WERI-Rb-1 (cell line): ENCODE results near the gene RERE.
A peak's percentile ranks its signal among the peaks of the same experiment; 100 is the strongest.

Experiments
- DNase-seq: peaks from one replicate; pipeline ENCODE4 v3.0.0-alpha.2; 2020
- H3K27ac ChIP-seq: fragments of 250-450 bp; sonication (Bioruptor Pico); 2 replicates; pipeline ENCODE4 v1.5.1; 2020; ENCODE audit warnings: mild to moderate bottlenecking, moderate library complexity
- H3K27me3 ChIP-seq: fragments of 250-450 bp; sonication (Bioruptor Pico); 2 replicates; pipeline ENCODE4 v1.5.1; 2021; ENCODE audit warnings: mild to moderate bottlenecking, low read depth, moderate library complexity; ENCODE audit not compliant: insufficient read depth, severe bottlenecking
- H3K36me3 ChIP-seq: fragments of 250-450 bp; sonication (Bioruptor Pico); 2 replicates; pipeline ENCODE4 v1.5.1; 2020; ENCODE audit warnings: mild to moderate bottlenecking, moderate library complexity
- H3K4me3 ChIP-seq: 2 replicates; pipeline ENCODE4 v1.5.1; 2011; ENCODE audit warnings: low read depth, mild to moderate bottlenecking, control low read depth, low read length
- H3K9me3 ChIP-seq: fragments of 250-450 bp; sonication (Bioruptor Pico); 2 replicates; pipeline ENCODE4 v1.5.1; 2021; ENCODE audit warnings: mild to moderate bottlenecking, moderate library complexity; ENCODE audit not compliant: severe bottlenecking
- TF ChIP-seq, protein P1 (sequence below): IDR thresholded peaks from 2 replicates; pipeline ENCODE4 v1.5.1; 2011; ENCODE audit warnings: low read depth, mild to moderate bottlenecking, control low read depth, inconsistent platforms, low read length

The RERE gene

DNA sequence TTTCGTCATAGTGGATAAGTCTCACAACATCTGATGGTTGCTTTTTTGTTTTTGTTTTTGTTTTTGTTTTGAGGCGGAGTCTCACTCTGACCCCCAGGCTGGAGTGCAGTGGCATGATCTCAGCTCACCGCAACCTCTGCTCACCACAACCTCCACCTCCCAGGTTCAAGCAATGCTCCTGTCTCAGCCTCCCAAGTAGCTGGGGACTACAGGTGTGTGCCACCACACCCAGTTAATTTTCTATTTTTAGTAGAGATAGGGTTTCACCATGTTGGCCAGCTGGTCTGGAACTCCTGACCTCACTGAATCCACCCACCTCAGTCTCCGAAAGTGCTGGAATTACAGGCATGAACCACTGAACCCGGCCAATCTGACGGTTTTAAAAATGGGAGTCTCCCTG, 109.2 kb downstream of the RERE start:
- Histone ChIP-seq H3K27me3 (no peaks in the 10 kb centered on the region), H3K9me3 (no peaks in the 10 kb centered on the region), H3K36me3 (no peaks in the 10 kb centered on the region), H3K27ac (peak overlapping the region; percentile 67), H3K4me3 (no peak overlapping the region)
- no peak for DNase-seq
- TF ChIP-seq, protein P1, sequence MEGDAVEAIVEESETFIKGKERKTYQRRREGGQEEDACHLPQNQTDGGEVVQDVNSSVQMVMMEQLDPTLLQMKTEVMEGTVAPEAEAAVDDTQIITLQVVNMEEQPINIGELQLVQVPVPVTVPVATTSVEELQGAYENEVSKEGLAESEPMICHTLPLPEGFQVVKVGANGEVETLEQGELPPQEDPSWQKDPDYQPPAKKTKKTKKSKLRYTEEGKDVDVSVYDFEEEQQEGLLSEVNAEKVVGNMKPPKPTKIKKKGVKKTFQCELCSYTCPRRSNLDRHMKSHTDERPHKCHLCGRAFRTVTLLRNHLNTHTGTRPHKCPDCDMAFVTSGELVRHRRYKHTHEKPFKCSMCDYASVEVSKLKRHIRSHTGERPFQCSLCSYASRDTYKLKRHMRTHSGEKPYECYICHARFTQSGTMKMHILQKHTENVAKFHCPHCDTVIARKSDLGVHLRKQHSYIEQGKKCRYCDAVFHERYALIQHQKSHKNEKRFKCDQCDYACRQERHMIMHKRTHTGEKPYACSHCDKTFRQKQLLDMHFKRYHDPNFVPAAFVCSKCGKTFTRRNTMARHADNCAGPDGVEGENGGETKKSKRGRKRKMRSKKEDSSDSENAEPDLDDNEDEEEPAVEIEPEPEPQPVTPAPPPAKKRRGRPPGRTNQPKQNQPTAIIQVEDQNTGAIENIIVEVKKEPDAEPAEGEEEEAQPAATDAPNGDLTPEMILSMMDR, result no peak

DNA sequence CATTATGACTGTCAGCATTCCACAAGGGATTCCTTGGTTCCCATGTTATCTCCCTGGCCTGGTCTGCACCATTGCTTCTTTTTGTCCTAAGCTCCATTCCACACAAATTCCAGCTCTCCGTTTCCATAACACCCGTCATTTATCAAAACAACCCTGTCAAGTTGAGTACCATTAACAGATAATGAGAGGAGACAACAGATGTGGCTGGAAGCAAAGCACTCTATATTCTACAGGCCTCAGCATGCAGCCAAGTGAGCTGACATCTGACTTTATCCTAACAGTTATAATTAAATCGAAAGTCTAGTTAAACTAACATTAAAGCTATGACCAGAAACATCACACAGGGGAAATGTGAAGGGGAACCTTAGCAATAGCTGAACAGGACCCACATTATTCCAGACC, 110.4 kb downstream of the RERE start:
- TF ChIP-seq, protein P1, result no peak
- H3K9me3 ChIP-seq, result no peaks in the 10 kb centered on the region
- H3K27me3 ChIP-seq, result no peaks in the 10 kb centered on the region
- H3K27ac ChIP-seq, result peak overlapping the region; percentile 67
- no peaks in the 10 kb centered on the region for H3K36me3 ChIP-seq
- no peak overlapping the region for H3K4me3 ChIP-seq
- peak; percentile 57 for DNase-seq

DNA sequence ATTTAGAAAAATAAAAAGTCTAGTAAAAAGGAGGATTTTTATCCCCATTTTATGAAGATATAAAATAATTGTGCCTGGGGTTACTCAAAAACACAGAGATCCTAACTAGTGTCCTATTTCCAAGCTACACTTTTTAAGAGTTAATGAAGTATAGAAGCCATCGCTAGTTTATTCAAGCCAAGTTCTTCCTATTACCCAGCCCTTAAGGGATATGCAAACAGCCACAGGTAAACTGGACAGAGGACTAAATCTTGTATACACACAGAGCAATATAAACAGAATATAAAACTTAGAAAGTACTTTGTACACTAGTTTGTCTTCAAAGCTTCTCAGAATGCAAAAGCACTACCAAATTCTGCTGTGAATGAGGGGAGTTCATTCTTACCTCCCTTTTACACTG, 111.1 kb downstream of the RERE start:
- Histone ChIP-seq H3K27me3 (no peaks in the 10 kb centered on the region), H3K36me3 (no peaks in the 10 kb centered on the region), H3K27ac (peak overlapping the region; percentile 8; the same call in 1 of the 2 replicates), H3K4me3 (no peak overlapping the region), H3K9me3 (no peaks in the 10 kb centered on the region)
- TF ChIP-seq, protein P1, result no peak
- no peak for DNase-seq

DNA sequence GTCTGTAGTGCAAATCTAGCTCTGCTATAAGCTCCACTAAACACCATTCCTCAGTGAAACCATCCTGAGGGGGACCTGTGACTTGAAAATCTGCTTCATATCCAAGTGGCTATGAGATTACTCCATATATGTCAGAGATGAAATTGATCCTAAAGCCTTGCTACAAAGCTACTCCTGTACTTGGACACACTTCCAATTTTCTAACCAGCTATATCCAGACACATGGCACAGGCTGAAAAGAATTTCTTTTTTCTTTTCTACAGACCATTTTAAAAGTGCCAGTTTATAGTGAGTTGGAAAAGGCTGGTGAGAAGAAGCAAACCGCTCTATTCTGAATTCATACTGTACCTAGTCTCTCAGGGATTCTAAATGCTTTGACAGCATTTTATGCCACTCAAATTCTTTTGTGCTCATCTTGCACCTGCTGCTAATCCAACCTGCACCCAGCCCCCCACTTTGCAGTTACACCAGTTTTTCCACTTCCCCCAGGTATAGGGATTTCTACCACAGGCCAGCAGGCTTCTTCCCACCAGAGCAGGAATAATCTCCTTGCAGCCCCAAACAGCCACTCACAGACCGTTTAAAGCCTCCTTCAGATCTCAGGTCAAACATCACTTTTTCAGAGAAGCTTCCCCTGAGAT, 112.5 kb downstream of the RERE start:
- Histone ChIP-seq H3K9me3 (no peaks in the 10 kb centered on the region), H3K27ac (peak overlapping the region; percentile 20; the same call in 1 of the 2 replicates), H3K27me3 (no peaks in the 10 kb centered on the region), H3K4me3 (no peak overlapping the region), H3K36me3 (no peaks in the 10 kb centered on the region)
- TF ChIP-seq, protein P1, result no peak
- peak; percentile 33 for DNase-seq

DNA sequence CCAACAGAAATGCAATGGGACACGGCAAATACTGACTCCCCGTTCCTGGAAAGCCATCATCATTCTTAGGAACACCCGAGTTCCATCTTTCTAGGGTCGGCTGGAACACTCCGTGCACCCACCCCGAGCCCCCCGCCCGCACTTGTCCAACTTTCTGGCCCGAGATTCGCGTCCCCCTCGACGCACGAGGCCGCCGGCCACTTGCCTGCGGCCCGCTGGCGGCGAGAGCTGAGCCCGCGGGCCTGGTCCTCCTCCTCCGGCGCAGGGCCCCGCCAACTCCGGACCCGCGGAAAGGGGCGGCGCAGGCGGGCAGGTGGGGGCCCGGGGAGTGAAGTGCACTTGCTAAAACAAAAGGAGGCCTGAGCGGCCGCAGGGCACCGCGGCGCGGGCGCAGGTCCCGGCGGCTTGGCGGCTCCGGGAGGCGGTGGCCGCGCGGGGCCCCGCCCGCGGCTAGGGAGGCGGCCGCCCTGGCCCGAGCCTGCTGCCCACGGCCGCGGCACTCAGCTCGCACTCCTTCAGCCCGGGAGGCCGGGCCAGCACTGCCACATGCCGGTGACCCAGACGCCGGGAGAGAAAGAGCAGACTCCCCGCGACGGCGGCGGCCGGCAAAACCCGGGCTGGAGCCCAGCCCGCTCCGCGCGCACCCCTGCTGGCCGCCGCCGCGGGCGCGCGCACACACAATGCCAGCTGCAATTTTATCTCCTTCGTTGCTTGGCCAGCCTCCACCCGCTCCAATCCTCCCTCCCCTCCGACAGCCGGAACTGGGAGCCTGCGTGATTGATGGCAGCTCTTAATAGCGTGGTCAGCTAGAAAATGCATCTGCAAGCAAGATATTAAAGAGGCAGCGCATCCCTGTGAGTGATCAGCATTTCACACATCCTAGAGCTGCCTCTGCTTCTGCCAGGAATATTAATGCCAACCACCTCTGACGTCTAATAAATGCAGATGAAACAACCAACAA, 114.3 kb downstream of the RERE start:
- TF ChIP-seq, protein P1, result peak; percentile 19; the same call in 1 of the 2 replicates
- DNase-seq, result peak; percentile 96

More for the DNA sequence above, 114.3 kb downstream of the RERE start:
- H3K4me3 ChIP-seq, result peak overlapping the region; percentile 92
- H3K27ac ChIP-seq, result peak overlapping the region; percentile 88
- H3K9me3 ChIP-seq, result no peaks in the 10 kb centered on the region
- H3K36me3 ChIP-seq, result no peaks in the 10 kb centered on the region
- no peaks in the 10 kb centered on the region for H3K27me3 ChIP-seq
